Activated CD4-positive, CD25-positive, alpha-beta regulatory T cell treated with anti-CD3 and anti-CD28 coated beads, Interleukin-2, amount 50 U/mL, for 72 hours (primary cell): ENCODE data around the gene GOLGA6L9.
A peak's percentile ranks its signal among the peaks of the same experiment; 100 is the strongest.
"Not testable (repeated sequence)": the region's sequence is repeated elsewhere in the genome, so short reads cannot be mapped to it uniquely, and the experiment has no call there.

ENCODE experiments used
- DNase-seq: peaks from one replicate; pipeline ENCODE4 v3.0.0; 2021

The GOLGA6L9 gene

DNA sequence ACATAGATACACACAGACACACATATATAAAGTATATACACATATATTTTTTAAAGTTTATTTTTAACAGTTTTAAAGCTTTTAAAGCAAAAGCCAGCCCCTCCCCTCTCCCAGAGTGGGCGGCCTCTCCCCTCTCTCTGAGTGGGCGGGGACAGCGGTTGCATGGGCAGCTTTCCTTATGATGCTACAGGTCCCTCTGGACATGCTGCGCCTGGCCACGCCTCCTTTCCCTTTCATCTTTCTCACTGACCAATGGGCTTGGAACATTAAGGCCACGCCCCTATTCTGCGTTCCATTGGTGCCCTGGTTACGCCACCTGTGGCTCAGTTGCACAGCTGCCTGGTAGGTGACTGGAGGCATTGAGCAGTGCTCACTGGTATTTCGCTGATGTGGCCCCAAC, at the start of gene GOLGA6L9:
Gene GOLGA6L9 (plus strand): TSS at position 124 of the 400 bp plus-strand sequence. CDS start 264 bp downstream, at position 388.
- not testable (repeated sequence) for DNase-seq

DNA sequence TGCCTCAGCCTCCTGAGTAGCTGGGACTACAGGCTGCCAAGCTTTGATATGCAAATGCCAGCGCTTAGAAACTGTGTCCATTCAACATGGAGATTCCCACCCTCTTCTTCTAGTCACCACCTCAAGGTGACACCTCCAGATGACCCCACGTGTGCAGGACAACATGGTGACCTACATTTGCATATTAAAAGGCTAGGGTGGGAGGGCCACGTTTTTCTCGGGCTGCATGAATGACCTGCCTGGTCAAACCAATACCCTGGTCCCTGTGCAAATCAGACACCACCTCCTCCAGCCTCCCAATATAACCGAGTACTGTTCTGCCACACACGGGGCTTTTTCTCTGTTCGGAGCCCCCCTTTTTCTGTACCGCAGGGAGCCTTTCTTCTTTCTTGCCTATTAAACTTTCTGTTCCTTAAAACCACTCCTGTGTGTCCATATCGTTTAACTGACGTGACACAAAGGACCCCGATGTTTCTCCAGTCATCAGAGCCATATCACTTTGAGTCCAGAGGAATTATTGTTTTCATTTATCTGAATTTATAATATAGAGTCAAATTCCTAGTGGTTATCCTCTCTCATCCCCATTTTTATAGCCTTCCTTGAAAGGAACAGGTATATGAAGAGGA, 48.2 kb upstream of the GOLGA6L9 start:
- not testable (repeated sequence) for DNase-seq

DNA sequence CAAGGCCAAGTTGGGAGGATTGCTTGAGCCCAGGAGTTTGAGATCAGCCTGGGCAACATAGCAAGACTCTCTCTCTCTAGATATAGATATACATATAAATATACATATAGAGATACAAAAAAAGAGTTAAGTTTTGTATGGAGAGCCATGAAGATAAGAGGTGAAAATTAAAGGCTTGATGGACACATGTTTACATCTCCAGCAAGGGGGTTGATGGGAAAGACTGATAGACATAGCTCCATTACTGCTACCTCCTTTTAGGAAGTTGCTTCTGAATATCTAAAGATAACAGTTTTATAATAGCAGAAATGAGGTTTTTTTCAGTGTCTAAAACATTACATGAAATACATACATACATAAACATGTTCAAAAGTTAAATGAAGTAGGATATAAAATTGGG, 42.4 kb upstream of the GOLGA6L9 start:
- not testable (repeated sequence) for DNase-seq

GRCh38 chr15:82390152-82390551, 39.5 kb upstream of the GOLGA6L9 start:
- DNase-seq, result not testable (repeated sequence)

- DNase-seq, result not testable (repeated sequence)
Measured at GRCh38 chr15:82392077-82392476, 37.5 kb upstream of the GOLGA6L9 start.

GRCh38 chr15:82393671-82394070, 35.9 kb upstream of the GOLGA6L9 start:
- no peak for DNase-seq

GRCh38 chr15:82395788-82396187, 33.8 kb upstream of the GOLGA6L9 start:
- not testable (repeated sequence) for DNase-seq

DNA sequence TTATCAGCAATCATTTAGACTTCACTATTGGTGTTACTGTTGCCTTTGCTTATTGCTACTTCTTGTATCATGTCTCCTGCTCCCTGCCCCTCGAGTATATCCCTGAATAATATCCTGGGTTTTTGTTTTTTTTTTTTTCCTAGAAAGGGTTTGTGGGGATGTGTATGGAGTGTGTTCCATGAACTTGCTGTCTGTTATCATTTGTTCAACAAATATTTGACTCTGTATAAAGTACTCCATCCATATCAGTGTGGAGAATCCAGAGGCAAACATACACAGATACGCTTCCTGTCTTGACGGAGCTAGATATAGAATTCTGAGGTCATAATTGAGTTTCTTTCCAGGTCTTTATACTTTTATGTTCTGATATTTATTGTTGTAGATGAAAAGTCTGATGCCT, 31.8 kb upstream of the GOLGA6L9 start:
- DNase-seq, result no peak

GRCh38 chr15:82398785-82399184, 30.8 kb upstream of the GOLGA6L9 start:
- DNase-seq, result no peak

DNA sequence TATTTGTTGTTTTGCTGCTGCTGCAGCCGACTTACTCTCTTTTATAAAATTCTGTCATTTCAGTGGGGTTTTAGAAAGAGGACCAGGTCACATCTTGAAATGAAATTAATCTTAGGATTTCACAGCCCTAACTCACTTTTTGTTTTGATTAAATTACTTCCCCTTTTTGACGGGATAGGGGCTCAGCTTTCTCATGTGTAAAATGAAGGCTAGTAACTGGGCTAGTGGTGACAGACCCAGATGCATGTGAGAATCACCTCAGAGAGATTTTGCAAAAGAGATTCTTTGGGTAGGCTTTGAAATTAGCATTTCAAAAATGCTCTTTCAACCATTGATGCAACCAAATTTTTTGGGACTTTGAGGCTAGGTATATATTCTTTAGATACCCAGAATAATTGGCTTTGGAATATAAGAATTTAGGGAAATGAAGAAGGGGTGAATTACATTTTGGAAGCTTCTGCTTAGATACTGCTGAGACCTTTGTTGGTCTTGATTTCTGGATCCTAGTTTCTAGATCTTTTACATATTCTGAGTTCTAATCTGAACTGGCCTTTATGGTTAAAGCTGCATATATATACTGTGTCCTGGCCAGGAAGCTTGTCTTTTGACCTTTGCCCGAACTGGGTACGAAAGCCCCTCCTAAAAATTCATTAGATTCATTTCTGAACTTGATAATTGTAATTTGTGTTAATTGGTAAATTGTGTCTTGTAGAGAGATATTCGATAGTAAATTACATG, 30.1 kb upstream of the GOLGA6L9 start:
- DNase-seq, result not testable (repeated sequence)

DNA sequence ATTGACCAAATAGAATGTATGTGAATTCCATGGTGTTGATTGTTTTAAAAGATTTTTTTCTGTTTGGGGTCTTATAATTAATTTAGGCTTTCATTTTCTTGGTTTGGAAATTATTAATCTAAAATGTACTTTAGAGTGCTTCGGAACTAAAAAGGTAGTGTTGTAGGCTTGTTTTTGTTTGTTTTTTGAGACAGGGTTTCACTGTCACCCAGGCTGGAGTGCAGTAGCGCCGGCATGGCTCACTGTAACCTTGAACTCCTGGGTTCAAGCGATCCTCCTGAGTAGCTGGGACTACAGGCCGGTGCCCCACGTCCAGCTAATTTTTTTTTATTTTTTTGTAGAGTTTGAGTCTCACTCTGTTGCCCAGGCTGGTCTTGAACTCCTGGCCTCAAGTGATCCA, 27.7 kb upstream of the GOLGA6L9 start:
- not testable (repeated sequence) for DNase-seq

DNA sequence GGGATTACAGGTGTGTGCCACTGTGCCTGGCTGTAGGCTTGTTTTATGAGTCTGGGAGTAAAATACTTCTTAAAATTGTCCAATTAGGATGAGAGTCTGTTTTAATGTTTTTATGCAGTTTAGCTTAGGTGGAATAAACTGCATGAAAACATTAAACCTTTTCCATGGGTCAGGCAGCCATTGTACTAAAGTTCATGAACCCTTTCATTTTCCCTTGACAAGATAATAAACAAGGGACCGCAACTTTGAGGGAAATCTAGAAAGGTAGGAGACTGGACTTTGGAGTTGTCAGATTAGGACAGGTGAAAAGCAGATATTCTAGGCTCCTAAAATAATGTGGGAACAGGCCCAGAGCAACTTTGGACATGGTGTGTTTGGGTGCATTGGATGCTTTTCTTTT, 27.3 kb upstream of the GOLGA6L9 start:
- not testable (repeated sequence) for DNase-seq

- DNase-seq, result not testable (repeated sequence)
Measured at GRCh38 chr15:82406211-82406610, 23.4 kb upstream of the GOLGA6L9 start.

GRCh38 chr15:82410306-82410705, 19.3 kb upstream of the GOLGA6L9 start:
- DNase-seq, result not testable (repeated sequence)

DNA sequence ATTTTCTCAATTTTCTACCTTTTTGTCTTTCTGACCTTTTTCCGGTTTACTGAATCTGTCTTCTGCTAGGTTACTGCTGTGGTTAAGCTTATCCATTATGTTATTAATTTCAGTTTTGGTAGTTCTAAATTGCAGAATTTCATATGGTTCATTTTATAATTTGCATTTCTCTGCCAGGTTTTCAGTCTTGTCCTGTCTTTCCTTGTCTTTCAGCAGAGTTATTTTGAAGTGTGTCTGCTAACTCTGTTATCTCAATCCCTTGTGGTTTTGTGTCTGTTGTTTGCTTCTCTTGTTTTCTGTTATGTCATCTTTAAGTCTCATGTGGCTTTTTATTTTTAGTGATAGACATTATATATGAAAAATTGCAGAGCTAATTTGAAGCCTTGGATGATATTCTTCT, 18.0 kb upstream of the GOLGA6L9 start:
- DNase-seq, result not testable (repeated sequence)

GRCh38 chr15:82414525-82415191, 15.0 kb upstream of the GOLGA6L9 start:
- not testable (repeated sequence) for DNase-seq

- not testable (repeated sequence) for DNase-seq
Measured at GRCh38 chr15:82420516-82420915, 9.1 kb upstream of the GOLGA6L9 start.

DNA sequence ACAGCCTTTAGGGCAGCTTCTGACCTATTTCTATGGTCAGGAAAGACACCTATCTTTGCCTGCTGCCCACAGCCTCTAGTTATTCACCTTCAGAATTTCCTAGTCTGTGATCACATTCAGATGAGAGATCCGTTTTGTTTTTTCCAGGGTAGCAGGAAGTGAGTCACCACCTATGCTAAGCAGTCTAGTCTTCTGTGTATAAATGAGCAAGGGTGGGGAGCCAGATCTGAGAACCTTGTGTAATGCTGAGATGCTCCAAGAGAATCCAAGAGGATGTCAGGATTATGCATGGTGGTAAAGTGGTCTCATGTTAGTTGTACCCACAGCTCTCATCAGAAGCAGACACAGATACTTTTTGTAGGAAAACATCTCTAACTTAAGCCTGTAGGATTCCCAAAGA, 8.7 kb upstream of the GOLGA6L9 start:
- not testable (repeated sequence) for DNase-seq

GRCh38 chr15:82427117-82427516, 2.5 kb upstream of the GOLGA6L9 start:
- DNase-seq, result not testable (repeated sequence)

GRCh38 chr15:82445420-82445819, 15.8 kb downstream of the GOLGA6L9 start:
- DNase-seq, result peak; percentile 32

- DNase-seq, result not testable (repeated sequence)
Measured at GRCh38 chr15:82457336-82457735, 27.7 kb downstream of the GOLGA6L9 start.

GRCh38 chr15:82465629-82466028, 36.0 kb downstream of the GOLGA6L9 start:
- not testable (repeated sequence) for DNase-seq

DNA sequence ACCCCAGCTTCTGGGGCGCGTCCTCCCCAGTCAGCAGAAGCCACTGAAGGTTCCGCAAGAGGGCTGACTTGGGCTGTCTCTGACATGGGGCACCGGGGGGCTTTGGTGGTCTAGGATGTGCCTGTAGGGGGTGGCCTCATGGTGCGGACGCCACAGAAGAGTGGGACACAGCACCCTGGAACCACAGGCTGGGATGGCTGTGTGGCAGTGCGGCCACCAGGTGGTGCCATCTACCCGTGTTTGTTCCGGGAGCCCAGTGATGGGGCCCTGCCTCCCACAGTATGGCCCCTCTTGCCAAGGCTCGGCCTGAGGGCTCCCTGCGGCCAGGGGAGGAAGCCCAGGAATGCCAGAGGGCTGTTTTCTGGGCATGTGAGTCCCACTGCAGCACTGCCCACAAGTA, 38.6 kb downstream of the GOLGA6L9 start:
- not testable (repeated sequence) for DNase-seq

DNA sequence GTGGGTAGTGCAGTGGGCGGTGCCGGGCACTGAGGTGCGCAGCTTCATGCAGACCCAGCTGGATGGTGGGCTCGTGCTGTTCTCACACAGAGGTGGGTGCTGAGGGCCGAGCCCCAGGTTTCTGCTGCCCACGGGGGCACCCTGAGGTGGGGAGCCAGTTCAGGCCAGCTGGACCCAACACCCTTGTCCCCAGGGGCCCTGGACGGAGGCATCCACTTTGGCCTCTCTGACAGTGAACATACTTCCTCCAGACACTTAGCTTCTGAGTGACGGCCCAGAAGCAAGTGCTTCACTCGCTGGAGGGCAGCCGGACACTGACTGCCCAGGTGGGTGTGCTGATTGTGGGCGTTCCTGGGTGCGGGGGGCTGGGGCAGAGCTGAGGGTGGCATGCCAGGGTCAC, 39.8 kb downstream of the GOLGA6L9 start:
- DNase-seq, result not testable (repeated sequence)
